DOHH2 (cell line): ENCODE measurements around the gene SNX9.

Experiments
- H3F3A ChIP-seq: fragments of 200-600 bp; sonication (generic), shearing (Covaris generic); 2 replicates; pipeline ENCODE4 v1.6.0; 2016; ENCODE audit warnings: antibody characterized with exemption, mild to moderate bottlenecking; ENCODE audit not compliant: control insufficient read depth, insufficient read depth
- H3K27ac ChIP-seq: fragments of 200-600 bp; sonication (generic); 2 replicates; pipeline ENCODE4 v1.5.1; 2014; ENCODE audit warnings: low read depth, mild to moderate bottlenecking, low read length, moderate library complexity
- H3K27me3 ChIP-seq: fragments of 200-600 bp; sonication (generic); 2 replicates; pipeline ENCODE4 v1.6.1; 2014; ENCODE audit warnings: mild to moderate bottlenecking, low read length, mixed read lengths; ENCODE audit not compliant: control insufficient read depth
- H3K36me3 ChIP-seq: fragments of 200-600 bp; sonication (generic); 2 replicates; pipeline ENCODE4 v1.6.1; 2014; ENCODE audit warnings: mild to moderate bottlenecking, low read length, moderate library complexity, mixed read lengths; ENCODE audit not compliant: control insufficient read depth
- H3K4me1 ChIP-seq: fragments of 200-600 bp; sonication (generic); 2 replicates; pipeline ENCODE4 v1.6.1; 2014; ENCODE audit warnings: mild to moderate bottlenecking, low read length, mixed read lengths; ENCODE audit not compliant: control insufficient read depth
- H3K4me2 ChIP-seq: fragments of 200-600 bp; sonication (generic); 2 replicates; pipeline ENCODE4 v1.6.0; 2014; ENCODE audit warnings: mild to moderate bottlenecking, low read length, moderate library complexity
- H3K4me3 ChIP-seq: fragments of 200-600 bp; sonication (generic); 2 replicates; pipeline ENCODE4 v1.5.1; 2014; ENCODE audit warnings: mild to moderate bottlenecking, low read length, mixed read lengths
- H3K79me2 ChIP-seq: fragments of 200-600 bp; sonication (generic); 2 replicates; pipeline ENCODE4 v1.6.1; 2014; ENCODE audit warnings: mild to moderate bottlenecking, low read length, mixed read lengths; ENCODE audit not compliant: control insufficient read depth
- H3K9me2 ChIP-seq: fragments of 200-600 bp; sonication (generic); replicated peaks from 2 replicates; pipeline ENCODE4 v1.6.1; 2014; ENCODE audit warnings: mild to moderate bottlenecking, low read length, mixed read lengths; ENCODE audit not compliant: control insufficient read depth
- H3K9me3 ChIP-seq: fragments of 200-600 bp; sonication (generic); 2 replicates; pipeline ENCODE4 v1.6.1; 2014; ENCODE audit warnings: antibody characterized with exemption, low read length, mixed read lengths; ENCODE audit not compliant: control insufficient read depth, insufficient read depth
- H4K20me1 ChIP-seq: fragments of 200-600 bp; sonication (generic); 2 replicates; pipeline ENCODE4 v1.6.0; 2014; ENCODE audit warnings: low read depth, mild to moderate bottlenecking, antibody characterized with exemption, low read length, moderate library complexity; ENCODE audit not compliant: control insufficient read depth, insufficient read depth
- CTCF ChIP-seq: fragments of 200-600 bp; sonication (generic); IDR thresholded peaks from one replicate; pipeline ENCODE4 v1.5.1; 2014; ENCODE audit warnings: antibody characterized with exemption, mild to moderate bottlenecking, low read depth, low read length; ENCODE audit not compliant: poor library complexity, severe bottlenecking
- EZH2phosphoT487 ChIP-seq: fragments of 200-600 bp; sonication (generic); IDR thresholded peaks from 2 replicates; pipeline ENCODE4 v1.6.1; 2017; ENCODE audit warnings: borderline replicate concordance, mild to moderate bottlenecking, antibody characterized with exemption, low read length, moderate library complexity, mixed read lengths

Gene SNX9

GRCh38 chr6:157879034-157879872 is 56.2 kb downstream of the SNX9 start:
- no peak overlapping the region for H3K27ac ChIP-seq

GRCh38 chr6:157879873-157880254 is 56.8 kb downstream of the SNX9 start:
- Histone ChIP-seq H3F3A (no peaks in the 10 kb centered on the region), H3K27ac (no peak overlapping the region), H3K4me2 (no peak overlapping the region), H3K4me1 (0 out of 2 replicates have a peak, but pooled peaks cover 5% of the 10 kb centered on the region), H3K9me3 (no peaks in the 10 kb centered on the region), H3K36me3 (no peaks in the 10 kb centered on the region), H3K9me2 (no peaks in the 10 kb centered on the region), H3K79me2 (no peaks in the 10 kb centered on the region), H3K4me3 (no peak overlapping the region), H4K20me1 (no peaks in the 10 kb centered on the region), H3K27me3 (peaks cover 30% of the 10 kb centered on the region)
- TF ChIP-seq CTCF, result no peak
- no peak for TF ChIP-seq EZH2phosphoT487

More at GRCh38 chr6:157879034-157879872, 56.2 kb downstream of the SNX9 start:
- 0 out of 2 replicates have a peak, but pooled peaks cover 5% of the 10 kb centered on the region for H3K4me1 ChIP-seq
- no peaks in the 10 kb centered on the region for H3K9me2 ChIP-seq
- H3K4me2 ChIP-seq, result no peak overlapping the region
- TF ChIP-seq EZH2phosphoT487, result no peak
- no peak for TF ChIP-seq CTCF
- no peak overlapping the region for H3K4me3 ChIP-seq
- H4K20me1 ChIP-seq, result no peaks in the 10 kb centered on the region
- no peaks in the 10 kb centered on the region for H3F3A ChIP-seq
- H3K36me3 ChIP-seq, result no peaks in the 10 kb centered on the region
- no peaks in the 10 kb centered on the region for H3K79me2 ChIP-seq
- no peaks in the 10 kb centered on the region for H3K9me3 ChIP-seq
- peaks cover 34% of the 10 kb centered on the region for H3K27me3 ChIP-seq

- Histone ChIP-seq H4K20me1 (no peaks in the 10 kb centered on the region), H3K79me2 (no peaks in the 10 kb centered on the region), H3K27ac (no peak overlapping the region), H3K9me2 (no peaks in the 10 kb centered on the region), H3F3A (no peaks in the 10 kb centered on the region), H3K4me2 (no peak overlapping the region), H3K4me3 (no peak overlapping the region), H3K4me1 (0 out of 2 replicates have a peak, but pooled peaks cover 5% of the 10 kb centered on the region), H3K27me3 (peaks cover 32% of the 10 kb centered on the region), H3K9me3 (no peaks in the 10 kb centered on the region), H3K36me3 (no peaks in the 10 kb centered on the region)
- TF ChIP-seq EZH2phosphoT487 (no peak), CTCF (no peak)
These were observed 57.5 kb downstream of the SNX9 start for GRCh38 chr6:157880534-157880933.
